GM18870 (cell line): Measurements from ENCODE around the gene PROSER3.

Experiments used
- ATAC-seq: cut with Tn5 transposase; IDR thresholded peaks from one replicate; pipeline ENCODE4 v1.9.1; 2021; ENCODE audit warnings: moderate library complexity; ENCODE audit not compliant: unreplicated experiment

Gene PROSER3

GRCh38 chr19:35816262-35816661, 58.3 kb downstream of the PROSER3 start:
- no peak for ATAC-seq

DNA sequence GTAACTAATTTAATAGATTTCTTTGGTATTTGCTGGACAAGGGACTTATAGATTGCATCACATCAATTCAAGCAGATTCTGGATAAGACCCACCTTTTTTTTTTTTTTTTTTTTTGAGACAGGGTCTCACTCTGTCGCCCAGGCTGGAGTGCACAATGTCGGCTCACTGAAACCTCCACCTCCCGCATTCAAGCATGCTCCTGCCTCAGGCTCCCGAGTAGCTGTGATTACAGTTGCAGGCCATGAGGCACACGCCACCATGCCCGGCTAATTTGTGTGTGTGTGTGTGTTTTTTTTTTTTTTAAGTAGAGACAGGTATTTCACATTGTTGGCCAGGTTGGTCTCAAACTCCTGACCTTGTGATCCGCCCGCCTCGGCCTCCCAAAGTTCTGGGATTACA, 58.9 kb downstream of the PROSER3 start:
- no peak for ATAC-seq

DNA sequence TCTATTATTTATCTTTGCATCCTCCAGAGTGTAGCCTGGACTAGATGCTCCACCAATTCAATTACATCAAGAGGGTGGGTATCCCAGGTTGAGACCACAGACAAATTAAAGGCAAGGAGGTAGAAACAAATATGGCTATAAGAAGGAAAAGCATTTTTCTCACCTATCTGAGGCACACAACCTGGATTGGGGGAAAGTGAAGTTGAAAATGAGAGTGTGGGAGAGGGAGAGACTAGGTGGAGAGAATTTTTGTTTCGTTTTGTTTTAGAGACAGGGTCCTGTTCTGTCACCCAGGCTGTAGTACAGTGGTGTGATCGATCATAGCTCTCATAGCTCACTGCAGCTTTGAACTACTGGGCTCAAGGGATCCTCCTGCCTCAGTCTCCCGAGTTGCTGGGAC, 60.5 kb downstream of the PROSER3 start:
- no peak for ATAC-seq
